CD4-positive, alpha-beta T cell treated with Interleukin-21 for 1 hour (primary cell): ENCODE measurements around the gene ANKRD7.
A peak's percentile ranks its signal among the peaks of the same experiment; 100 is the strongest.
"Not testable (repeated sequence)": the region's sequence is repeated elsewhere in the genome, so short reads cannot be mapped to it uniquely, and the experiment has no call there.

Experiments used
- DNase-seq: peaks from one replicate; pipeline ENCODE4 v3.0.0-alpha.2; 2020

Gene ANKRD7

DNA sequence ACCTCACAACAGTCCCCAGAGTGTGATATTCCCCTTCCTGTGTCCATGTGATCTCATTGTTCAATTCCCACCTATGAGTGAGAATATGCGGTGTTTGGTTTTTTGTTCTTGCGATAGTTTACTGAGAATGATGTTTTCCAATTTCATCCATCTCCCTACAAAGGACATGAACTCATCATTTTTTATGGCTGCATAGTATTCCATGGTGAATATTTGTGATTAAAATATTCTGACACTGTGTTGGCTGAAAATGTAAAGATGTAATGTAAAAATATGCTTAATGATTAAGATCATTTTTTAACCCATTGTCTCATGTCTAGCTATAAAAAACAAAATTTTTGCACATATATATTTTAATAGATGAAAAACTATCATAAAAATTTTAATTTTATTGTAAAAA, 15.8 kb downstream of the ANKRD7 start:
- DNase-seq = not testable (repeated sequence)

GRCh38 chr7:118243695-118244094, 19.2 kb downstream of the ANKRD7 start:
- no peak for DNase-seq

DNA sequence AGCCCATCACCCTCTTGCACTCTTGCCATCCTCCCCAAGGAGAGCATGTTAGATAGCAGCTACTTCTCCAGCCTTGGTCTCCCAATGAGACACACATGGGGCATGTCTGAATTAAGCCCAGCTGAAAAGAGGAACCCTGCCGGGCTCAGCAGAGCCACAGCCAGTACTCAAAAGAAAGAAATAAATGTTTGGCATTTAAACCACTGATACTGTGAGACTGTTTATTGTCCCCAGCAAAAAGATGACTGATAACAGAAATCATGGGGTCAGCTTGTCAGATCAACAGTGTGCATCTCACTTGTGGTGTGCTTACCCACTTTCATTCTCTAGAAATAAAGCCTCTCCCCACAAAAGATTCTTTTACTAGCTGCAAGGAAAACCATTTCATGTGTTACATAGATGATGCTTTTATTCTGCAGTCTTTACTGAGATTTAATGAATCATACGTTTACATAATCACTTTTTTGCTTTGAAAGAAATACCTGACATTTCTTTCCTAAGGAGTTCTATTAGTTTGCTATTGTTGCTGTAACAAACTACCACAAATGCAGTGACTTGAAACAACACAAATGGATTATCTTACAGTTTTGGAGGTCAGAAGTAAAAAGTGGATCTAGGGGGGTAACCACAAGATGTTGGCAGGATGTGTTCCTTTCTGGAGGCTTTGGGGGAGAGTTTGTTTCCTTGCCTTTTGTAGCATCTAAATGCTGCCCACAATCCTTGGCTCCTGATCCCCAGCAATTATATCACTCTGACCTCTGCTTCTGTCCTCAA, 20.9 kb downstream of the ANKRD7 start:
- DNase-seq = no peak

DNA sequence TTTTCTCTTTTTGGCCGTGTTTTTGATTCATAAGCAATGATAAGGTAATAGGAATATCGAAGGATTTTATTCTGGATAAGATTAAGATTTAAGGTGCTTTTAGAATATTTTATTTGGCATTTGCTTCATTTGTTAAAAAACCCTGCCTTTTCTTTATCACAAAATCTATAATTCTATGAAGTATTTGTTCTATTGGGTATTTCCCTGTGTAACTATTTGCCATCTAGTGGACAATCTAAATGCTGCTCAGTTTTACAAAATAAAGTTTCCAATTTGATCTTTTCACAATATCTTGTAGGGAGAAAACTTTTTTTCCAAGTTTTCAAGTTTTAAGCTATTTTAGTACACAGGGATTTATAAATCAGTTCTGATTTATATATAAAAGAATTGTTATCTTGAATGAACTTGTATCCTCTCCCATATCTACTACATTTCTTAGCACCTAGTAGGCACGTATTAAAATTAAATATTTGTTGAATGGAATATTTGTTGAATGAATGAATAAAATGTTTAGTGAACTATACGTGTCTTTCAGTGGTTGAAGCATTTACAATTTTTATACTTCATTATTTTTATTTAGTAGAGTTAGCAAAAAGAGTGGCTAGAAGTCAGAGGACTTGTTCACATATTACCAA, 26.5 kb downstream of the ANKRD7 start:
- no peak for DNase-seq

DNA sequence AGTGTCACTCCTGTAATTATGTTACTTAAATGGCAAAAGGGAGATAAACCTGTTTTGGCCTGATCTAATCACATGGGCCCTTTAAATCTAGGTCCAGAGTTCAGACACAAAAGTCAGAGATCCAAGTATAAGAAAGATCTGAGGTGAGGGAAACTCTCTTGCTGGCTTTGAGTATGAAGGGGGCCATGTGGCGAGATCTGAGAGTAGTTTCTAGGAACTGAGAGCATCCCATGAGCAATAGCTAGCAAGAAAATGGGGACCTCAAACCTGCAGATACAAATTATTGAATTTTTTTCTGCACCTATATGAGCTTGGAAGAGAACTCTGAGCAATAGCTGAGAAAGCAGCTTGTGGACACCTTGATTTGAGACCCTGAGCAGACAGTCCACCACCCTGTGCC, 27.6 kb downstream of the ANKRD7 start:
- DNase-seq = no peak

DNA sequence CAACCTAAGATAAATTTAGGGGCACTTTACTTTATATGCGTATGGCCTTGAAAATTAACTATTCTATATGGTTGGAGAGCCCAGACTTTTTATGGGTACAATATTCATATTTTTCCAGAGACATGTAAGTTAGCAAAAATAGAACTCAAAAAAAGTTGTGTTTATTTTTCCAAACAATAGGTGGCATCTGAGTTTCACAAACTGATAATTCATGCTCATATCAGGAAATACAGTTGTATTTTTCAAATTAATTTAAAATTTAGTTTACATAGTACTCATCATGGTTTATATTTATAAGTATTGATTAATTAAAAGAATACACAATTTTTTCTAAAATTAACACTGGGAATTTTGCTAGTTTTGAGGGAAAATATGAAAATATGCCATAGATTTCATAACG, 34.6 kb downstream of the ANKRD7 start:
- peak; percentile 1 for DNase-seq

DNA sequence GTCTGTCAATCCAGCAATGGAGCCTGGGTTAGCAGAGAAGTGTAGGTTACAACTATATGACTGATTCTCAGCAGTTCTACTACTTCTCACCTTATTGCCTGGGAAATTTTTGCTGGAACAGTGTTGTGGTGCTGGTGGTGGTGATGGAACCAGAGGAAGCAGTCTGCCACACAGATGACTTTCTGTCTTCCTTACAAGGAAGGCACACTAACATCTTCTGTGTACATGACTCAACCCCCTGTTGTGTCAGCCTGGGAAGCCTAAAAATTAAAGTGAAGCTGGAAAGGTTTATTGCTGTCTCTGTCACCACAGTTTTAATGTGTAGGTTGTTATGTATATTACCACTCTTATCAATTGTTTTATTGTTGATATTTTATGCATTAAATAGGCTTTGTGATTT, 40.3 kb downstream of the ANKRD7 start:
- no peak for DNase-seq

DNA sequence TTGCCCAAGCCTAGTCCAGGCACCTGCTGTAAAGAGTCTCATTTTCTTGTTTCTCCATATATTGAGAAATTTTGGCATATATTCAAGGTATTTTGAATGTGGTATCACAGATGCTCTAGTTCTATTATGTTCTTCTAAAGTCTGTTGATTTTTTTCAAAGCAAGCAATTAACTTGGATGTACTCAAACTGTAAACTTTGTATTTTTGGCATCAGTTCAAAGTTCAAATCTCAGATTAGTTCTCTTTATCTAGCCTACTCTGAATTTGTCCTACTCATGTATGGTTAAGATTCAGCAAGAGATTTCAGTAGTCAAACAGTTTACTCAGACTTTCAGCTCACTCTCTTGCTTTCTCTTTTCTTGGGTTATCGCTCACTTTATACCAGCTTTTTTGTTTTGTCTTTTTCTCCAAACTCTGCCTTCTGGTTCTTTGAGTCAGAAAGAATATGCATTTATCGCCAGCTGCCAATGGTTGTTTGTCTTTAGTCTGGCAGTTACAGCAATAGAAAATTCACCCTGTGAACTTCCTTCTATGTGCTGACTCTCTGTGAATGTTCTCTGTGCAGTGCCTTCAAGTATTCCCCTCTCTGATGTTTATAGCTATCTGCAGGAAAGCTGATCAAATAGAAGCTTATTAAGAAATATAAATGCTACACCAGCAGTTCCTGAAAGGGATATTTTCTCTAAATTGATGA, 56.0 kb downstream of the ANKRD7 start:
- DNase-seq = no peak

DNA sequence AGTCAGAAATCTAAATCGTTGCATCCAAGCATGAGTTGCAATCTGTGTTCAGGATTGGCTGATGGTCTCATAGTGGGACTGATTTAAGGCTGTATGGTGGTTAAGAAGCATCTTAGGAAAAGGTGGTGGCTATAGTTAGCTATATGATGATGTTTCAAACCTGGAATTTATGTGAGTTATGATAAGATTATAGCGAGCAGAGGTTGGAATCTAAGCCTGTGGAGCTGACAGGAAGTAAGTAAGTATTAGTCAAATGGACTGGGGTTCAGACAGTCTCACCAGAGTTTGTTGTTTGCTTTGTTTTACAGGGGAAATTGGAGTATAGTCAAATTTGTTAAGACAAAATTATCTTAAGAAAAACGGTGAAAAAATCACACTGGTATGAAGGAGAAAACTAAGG, 56.7 kb downstream of the ANKRD7 start:
- DNase-seq = no peak

DNA sequence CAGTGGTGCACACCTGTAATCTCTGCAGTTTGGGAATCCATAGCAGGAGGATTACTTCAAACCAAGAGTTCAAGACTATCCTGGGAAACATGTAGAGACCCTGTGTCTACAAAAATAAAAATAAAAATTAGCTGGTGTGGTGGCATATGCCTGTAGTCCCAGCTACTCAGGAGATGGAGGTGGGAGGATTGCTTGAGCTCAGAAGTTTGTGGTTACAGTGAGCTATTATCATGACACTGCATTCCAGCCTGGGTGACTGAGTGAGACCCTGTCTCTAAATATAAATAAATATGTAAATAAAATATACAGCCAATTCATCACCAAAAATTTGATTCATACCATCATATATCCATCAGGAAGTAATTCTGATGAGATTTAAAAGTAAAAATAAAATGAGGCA, 60.9 kb downstream of the ANKRD7 start:
- no peak for DNase-seq

DNA sequence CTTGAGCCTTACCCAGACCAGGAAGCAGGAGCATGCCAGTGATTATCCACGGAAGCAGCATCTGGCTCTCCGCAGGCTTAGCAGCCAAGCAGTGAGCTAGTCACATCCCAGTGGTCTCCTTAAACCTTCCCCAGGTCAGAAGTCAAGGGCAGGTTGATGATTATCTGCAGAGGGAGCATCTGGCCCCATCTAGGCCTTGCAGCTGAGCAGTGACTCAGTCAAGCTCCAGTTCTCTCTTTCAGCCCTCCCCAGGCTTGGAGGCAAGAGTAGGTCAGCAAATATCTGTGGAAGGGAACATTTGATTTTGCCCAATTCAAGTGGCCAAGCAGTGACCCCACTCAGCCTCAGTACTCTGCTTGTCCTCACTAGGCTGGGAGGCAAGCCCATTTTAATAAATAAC, 61.6 kb downstream of the ANKRD7 start:
- DNase-seq = no peak

GRCh38 chr7:118288098-118288497, 63.6 kb downstream of the ANKRD7 start:
- DNase-seq = peak; percentile 33

DNA sequence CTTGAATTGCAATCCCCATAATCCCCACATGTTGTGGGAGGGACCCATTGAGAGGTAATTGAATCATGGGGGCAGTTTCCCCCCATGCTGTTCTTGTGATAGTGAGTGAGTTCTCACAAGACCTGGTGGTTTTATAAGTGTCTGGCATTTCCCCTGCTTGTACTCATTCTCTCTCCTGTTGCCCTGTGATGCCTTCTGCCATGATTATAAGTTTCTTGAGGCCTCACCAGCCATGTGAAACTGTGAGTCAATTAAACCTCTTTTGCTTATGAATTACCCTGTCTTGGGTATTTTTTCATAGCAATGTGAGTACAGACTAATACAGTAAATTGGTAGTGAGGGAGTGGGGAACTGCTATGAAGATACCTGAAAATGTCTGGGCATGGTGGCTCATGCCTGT, 65.0 kb downstream of the ANKRD7 start:
- no peak for DNase-seq
